EL (cell line): ENCODE measurements around the gene MIA.
"Not testable (repeated sequence)": the region's sequence is repeated elsewhere in the genome, so short reads cannot be mapped to it uniquely, and the experiment has no call there.

Experiments
- DNase-seq: peaks from one replicate; pipeline ENCODE4 v3.0.0-alpha.2; 2016

MIA gene

DNA sequence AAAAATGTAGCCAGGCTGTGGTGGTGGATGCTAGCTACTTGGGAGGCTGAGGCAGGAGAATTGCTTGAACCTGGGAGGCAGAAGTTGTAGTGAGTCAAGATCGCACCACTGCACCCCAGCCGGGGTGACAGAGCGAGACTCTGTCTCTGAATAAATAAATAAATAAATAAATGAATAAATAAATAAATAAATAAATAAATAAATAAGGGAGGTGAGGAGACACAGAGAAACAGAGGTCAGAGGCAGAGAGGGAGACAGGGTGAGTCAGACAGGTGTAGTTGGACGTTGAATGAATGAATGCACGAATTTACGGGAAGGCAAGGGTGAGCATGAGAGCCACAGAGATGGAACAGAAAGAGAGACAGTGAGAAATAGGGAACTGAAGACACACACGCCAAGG, 5.8 kb downstream of the MIA start:
- DNase-seq = no peak

DNA sequence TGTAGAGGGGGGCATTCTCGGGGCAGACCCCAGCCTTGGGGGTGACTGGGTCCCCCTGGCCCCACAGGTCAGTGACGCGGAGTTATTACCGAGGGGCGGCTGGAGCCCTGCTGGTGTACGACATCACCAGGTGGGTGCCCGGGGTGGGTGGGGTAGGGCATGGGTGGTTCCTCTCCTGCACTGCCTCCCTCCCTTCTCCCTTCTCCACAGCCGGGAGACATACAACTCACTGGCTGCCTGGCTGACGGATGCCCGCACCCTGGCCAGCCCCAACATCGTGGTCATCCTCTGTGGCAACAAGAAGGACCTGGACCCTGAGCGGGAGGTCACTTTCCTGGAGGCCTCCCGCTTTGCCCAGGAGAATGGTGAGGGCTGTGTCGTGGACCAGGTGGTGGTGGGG, 8.4 kb downstream of the MIA start:
- DNase-seq = no peak

DNA sequence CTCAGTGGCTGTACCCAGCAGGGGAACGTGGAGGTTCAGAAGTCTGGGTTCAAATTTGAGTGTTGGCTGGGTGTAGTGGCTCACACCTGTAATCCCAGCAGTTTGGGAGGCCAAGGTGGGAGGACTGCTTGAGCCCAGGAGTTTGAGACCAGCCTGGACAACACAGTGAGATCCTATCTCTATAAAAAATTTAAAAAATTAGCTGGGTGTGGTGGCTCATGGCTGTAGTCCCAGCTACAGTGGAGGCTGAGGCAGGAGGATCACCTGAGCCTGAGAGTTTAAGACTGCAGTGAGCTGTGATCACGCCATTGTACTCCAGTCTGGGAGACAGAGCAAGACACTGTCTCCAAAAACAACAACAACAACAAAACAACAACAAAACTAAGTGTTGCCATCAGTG, 8.8 kb downstream of the MIA start:
- DNase-seq = not testable (repeated sequence)

DNA sequence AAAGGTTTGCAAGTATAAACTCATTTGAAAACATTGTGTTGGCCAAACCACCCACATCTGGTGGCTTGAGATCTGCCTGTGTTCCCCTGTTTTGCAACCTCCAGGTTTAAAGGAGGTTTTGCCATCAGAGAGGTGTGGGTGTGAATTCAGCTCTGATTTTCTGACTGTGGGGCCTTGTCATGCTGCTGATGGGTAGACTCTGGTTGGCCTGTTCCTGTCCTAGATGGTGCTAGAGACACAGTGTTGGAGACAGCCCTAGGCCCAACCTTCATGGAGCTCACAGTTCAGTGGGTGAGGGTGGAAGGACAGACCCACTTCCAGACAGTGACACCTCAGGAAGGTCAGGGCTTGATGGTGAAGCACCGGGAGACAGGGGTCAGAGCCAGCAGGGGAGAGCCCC, 10.2 kb downstream of the MIA start:
- DNase-seq = no peak

DNA sequence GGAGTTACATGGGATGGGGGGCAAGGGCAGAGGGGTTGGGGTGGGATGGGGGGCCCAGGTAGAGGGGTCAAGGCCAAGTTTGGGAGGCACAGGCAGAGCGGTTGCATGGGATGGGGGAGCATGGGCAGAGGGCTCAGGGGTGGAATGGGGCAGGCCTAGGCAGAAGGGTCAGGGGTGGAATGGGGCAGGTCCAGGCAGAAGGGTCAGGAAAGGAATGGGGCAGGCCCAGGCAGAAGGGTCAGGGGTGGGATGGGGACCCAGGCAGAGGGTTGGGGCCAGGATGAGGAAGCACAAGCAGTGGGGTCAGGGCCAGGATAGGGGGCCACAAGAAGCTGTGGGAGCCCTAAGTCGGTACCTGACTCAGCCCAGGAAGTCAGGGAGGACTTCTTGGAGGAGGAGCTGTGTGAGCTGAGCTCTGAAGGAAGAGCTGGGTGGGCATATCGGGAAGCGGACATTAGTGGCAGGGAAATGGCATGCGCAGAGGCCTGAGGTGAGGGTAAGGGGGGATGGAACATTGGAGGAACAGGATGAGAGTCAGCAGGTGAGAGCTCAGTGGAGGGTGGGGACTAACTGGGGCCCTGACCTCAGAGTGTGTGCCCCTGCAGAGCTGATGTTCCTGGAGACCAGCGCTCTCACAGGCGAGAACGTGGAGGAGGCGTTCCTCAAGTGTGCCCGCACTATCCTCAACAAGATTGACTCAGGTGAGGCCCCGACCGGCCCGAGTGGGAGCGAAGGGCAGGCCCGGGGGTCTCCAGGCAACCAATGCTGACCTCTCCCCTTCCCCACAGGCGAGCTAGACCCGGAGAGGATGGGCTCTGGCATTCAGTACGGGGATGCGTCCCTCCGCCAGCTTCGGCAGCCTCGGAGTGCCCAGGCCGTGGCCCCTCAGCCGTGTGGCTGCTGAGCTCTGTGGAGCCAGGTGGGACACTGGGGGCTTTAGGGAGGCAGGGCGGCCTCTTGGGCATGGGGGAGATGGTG, 11.0 kb downstream of the MIA start:
- no peak for DNase-seq

DNA sequence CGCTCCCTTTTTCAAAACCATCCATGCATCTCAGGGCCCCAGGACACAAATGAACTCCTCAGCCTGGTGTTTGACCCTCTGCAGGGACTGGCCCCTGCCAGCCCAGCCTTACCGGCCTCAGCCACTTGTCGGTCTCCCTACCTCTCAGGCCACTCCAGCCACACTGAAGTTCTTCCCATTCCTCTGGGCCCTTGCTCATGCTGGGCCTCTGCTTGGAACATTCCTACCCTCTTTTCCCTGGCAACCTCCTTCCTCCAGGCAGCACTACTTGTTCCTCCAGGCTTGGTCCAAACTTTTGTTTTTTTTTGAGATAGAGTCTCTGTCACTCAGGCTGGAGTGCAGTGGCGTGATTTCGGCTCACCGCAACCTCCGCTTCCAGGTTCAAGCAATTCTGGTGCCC, 16.0 kb downstream of the MIA start:
- DNase-seq = no peak

DNA sequence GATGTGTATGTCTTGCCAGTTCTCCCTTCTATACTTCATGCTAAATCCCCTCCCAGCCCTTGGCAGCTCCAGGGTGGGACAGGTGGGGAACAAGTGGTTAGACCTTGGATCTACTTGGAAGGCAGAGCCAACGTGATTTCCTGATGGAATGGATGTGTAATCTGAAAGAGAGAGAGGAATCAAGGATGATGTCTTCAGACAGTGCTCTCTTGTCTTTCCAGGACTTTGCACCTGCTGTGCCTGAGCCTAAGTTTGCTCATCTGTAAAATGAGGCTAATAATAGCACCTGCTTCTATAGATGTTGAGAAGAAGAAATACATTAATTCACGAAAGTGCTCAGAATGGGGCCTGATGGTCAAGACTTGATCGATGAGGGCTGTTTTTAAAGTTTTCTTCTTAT, 16.7 kb downstream of the MIA start:
- no peak for DNase-seq

DNA sequence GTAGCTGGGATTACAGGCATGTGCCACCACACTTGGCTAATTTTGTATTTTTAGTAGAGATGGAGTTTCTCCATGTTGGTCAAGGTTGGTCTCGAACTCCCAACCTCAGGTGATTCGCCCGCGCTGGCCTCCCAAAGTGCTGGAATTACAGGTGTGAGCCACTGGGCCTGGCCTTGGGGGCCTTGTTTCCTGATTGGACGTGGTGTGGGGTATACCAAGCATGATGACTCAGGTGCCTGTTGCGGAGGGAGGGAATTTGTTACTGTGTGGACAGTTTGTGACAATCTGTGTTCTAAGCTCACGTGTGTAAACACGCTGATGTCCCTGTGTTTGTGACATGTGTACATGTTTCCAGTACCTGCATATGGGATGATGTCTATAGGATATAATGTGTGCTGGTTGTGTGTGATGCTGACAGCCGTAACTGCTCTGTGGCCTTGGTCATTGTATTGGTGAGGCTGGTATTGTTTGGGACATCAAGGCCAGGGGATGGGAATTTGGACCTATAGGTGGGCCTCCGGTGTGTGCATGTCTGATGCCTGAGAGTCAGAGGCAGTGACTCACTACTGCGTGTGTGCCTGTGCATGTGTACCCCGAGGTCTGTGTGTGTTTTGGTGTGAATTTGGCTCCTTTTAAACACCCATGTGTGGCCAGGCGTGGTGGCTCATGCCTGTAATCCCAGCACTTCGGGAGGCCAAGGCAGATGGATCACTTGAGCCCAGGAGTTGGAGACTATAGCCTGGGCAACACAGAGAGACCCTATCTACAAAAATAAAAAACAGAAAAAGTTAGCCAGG, 22.0 kb downstream of the MIA start:
- DNase-seq = no peak

DNA sequence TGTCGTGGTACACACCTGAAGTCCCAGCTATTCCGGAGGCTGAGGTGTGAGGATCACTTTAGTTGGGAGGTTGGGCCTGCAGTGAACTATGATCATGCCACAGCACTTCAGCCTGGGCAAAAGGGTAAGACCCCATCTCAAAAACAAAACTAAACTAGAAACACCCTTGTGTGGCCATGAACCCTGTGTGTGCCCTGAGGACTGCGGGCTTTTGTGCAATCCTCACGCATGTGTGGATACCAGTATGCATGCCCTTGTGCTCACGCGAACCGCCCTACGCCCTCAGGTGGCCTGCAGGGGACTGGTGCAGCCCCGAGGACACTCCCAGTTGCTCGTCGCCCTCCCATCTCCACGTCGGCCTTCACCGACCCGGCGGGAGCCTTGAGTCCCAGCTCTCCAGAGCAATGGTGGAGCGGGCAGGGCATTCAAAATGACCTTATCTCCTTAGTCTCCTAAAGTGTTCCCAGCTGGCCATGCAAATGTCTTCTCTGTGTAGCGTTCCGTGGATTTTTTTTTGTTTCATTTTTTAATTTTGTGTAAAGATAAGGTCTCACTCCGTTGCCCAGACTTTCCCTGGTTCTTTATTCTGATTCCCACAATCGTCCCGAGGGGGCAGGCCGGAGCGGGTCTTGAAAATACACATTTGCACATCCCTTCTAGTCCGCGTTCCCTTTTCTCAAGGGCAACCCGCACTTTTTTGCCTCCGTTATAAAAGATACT, 22.8 kb downstream of the MIA start:
- DNase-seq = peak; percentile 69

DNA sequence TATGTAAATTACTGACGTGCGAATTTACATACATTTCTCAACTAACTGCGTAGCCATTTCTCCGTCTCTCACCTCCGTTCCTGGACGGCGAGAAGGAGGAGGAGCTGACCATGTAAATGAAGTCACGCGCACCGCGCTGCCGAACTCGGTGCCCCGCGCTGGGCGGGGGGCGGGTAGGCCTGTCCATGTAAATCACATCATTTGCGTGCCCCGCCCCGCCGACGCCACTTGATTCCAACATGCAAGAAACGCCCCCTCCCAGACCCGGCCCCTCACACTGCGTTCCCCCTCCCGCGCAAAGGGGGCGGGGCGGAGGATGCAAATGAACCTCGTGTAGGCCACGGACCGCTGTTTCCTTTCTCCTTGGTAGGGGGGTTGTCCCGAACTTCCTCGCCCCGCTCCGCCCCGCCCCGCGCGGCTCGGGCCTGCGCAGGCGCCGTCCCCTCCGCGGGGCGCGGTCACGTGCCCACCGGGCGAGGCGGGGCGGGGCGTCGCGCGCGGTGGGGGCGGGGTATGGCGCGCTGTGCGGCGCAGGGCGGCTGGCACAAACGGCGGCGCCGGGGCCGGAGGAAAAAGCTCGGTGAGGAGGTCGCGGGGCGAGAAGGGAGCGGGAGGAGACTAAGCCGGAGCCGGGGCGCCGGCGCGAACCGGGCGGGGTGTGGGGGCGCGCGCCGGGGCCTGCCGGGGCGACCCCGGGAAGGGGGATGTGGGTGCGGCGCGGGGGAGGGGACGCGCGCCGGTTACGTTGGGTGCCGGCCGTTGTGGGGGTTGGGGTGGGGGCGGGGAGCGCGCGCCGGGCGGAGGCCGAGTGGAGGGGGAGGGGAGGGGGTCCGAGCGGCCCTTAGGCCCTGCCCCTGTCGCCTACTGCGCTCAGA, 23.6 kb downstream of the MIA start, which contains the start of gene EGLN2:
Gene EGLN2, plus strand, starts transcription at position 509 of the 875 bp plus-strand sequence. CDS start 1,382 bp downstream, outside the sequence.
- peak; percentile 100 for DNase-seq

DNA sequence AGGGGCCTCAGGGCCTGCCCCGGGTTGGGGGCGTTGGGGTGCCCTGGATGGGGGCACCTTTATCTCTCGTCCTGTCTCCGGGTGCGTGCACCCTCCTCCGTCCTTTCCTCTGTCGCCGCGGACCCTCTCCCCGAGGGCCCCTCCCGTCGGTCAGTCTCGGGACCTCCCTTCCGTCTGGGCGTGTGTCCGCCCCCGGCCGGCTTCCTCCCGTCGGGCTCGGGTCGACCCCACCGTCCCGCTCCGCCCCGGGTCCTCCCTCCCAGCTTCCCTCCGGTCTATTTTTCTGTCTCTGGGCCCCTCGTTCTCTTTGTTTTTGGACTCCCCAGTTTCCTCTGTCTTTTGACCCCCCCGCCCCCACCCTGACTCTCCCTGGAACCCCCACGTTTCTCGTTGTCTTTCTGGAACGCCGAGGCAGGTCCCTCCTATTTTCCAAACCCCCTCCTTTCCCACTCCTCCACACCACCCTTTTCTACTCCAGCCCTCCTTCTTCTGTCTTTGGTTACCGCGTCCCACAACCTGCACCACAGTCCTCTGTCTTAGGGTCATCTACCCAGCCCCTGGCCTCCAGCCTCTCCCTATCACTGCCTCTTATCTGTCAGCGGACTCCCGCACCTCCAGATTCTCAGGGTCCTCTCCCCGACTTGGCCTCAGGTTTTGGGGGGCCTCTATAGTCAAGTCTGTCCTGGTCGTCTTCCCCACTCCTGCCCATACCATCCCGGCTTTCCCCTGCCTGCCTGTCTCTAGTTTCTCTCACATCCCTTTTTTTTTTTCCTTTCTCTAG, 24.4 kb downstream of the MIA start:
- DNase-seq = peak; percentile 41

DNA sequence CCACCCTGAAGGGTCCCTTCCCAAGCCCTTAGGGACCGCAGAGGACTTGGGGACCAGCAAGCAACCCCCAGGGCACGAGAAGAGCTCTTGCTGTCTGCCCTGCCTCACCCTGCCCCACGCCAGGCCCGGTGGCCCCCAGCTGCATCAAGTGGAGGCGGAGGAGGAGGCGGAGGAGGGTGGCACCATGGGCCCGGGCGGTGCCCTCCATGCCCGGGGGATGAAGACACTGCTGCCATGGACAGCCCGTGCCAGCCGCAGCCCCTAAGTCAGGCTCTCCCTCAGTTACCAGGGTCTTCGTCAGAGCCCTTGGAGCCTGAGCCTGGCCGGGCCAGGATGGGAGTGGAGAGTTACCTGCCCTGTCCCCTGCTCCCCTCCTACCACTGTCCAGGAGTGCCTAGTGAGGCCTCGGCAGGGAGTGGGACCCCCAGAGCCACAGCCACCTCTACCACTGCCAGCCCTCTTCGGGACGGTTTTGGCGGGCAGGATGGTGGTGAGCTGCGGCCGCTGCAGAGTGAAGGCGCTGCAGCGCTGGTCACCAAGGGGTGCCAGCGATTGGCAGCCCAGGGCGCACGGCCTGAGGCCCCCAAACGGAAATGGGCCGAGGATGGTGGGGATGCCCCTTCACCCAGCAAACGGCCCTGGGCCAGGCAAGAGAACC, 25.1 kb downstream of the MIA start:
- DNase-seq = no peak

DNA sequence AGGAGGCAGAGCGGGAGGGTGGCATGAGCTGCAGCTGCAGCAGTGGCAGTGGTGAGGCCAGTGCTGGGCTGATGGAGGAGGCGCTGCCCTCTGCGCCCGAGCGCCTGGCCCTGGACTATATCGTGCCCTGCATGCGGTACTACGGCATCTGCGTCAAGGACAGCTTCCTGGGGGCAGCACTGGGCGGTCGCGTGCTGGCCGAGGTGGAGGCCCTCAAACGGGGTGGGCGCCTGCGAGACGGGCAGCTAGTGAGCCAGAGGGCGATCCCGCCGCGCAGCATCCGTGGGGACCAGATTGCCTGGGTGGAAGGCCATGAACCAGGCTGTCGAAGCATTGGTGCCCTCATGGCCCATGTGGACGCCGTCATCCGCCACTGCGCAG, 25.7 kb downstream of the MIA start:
- no peak for DNase-seq

DNA sequence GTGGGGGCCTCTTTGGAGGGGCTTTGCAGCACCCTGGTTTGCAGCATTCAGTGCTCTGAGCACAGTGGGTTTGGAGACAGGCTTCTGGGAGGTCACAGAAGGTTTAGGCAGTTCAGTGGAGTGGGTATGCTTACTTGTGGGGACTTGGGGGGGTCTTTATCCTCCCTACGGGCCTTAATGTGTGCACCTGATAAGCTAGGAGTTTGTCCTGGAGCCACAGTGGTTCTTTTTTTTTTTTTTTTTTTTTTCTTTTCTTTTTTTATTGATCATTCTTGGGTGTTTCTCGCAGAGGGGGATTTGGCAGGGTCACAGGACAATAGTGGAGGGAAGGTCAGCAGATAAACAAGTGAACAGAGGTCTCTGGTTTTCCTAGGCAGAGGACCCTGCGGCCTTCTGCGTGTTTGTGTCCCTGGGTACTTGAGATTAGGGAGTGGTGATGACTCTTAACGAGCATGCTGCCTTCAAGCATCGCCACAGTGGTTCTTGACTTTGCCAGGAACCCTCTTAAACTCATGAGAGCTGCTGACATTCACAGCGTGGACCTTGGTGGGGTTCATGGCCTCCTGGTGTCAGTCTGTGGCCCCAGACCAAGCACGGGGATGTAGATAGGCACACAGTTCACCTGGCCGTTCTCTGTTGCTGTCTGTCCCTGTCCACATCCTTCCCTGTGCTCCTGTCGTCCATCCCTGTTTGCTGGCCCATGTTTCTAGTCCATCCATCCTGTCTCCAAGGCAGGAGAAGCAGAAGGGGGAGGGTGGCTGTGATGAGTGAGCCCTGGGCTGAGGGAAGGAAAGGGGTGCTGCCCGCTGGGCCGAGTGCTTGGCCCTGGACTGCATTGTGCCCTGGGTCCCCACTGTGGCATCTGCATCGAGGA, 26.3 kb downstream of the MIA start:
- DNase-seq = no peak

DNA sequence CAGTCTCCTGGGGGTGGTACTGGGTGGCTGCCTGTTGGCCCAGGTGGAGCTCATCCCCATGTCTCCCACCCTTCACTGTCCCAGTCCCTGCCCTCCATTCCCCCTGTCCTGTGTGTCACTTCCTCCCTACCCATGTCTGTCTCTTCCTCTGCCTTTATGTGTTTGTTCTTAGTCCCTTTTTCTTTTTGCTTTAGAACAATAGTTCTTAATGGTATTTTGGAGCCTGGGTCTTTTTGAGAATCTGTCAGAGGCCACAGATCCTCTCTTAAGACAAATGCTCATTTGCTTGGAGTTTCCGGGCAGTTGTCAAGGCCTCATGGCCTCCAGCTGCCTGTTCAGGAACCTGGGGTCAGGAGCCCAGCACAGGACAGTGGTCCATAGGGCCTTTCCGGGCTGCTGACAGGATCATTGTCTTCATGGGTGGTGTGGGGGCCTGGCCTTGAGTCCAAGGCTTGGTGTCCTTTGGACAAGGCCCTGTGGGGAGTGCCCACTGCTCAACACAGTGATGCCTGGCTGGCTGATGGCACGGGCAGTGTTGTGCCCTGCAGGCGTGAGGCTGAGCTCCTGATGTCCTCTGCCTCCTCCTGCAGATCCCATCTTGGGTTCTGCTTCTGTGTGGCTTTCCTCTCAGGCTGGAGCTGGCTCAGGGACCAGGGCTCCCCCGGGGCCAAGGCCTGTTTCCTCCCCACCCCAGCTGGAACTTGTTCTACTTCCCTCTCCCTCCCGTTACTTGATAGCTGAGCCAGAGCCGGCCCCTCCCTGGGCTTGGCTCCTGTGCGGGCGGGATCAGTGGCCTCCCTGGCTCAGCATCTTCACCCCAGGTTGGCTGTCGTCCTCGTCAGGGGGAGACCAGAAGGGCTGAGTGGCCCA, 27.2 kb downstream of the MIA start:
- no peak for DNase-seq

DNA sequence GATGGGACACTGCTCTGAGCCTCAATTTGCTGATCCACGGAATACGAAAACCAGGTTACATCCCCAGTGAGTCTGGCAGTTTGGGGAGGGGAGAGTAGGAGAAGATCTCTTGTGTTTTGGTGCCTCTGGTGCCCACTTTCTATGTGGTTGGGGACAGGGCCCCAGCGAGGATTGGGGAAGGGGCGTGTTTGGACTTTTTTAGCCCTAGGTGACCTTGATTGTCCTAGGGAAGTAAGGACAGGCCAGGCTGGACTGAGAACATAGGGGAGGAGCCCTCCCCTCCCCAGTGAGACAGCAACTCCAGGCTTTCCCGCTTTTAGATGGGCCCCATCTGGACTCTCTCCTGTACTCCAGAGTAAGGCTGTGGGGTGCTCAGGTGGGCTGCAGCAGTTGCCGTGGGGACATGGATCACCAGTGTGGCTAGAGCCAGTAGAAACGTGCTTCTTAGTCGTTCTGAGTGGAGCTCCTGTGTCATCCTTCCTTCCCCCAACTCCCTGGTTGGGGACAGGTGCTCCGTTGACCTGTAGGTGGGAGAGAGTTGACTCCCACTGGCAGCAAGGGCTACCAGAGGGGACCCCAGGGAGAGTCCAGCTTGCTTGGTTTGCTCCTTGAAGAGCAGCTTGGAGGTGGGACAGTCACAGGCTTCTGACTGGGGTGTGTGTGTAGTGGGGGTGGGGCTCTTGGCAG, 28.0 kb downstream of the MIA start:
- no peak for DNase-seq

DNA sequence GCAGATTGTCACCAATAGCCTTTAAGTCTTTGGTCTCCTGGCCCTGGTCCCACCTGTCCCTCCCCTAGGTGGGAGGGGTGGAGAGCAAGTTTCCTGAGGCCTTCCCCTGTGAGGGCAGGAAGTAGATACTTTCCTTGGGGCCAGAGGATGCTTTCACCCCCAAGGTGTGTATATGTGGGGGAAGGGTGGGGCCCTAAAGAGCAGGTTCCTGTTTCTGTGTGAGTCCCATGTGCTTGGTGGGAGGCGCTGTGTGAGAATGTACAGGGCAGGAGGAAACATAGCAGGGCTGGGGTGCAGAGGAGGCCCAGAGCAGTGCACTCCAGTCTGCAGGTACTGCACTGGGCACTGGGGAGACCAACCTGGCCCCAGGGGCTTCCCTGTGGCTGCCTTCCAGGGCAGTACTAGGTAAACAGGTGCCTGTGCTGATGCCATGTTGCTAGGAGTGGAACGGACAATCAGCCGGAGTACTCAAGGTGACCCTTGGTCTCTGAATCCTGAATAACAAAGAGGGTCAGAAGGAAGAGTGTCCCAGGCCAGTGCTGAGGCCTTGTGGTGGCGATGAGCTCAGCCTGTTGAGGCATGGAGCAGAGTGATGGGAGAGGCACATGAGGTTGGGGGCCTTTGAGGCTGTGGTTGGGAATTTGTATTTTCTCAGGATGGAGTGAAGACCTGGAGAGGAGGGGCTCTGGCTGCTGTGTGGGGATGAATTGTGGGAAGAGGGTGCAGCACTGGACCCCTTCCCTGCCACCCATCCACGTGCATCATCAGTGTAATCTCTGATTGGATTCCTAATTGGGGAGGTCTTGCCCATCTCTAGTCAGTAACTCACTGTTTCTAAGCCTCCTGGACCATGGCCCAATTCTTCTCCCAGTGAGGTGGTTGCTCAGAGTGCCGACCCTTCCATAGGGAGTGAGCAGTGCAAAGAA, 28.8 kb downstream of the MIA start:
- DNase-seq = no peak
